ENCODE measurements around the gene AIP.
"Not testable (repeated sequence)": the region's sequence is repeated elsewhere in the genome, so short reads cannot be mapped to it uniquely, and the experiment has no call there.

Gene AIP

GRCh38 chr11:67449116-67449844 is 33.5 kb upstream of the AIP start:
- DNase-seq: peak; percentile 41 to 51

GRCh38 chr11:67450796-67451657 is 31.8 kb upstream of the AIP start:
- DNase-seq: no peak

GRCh38 chr11:67451658-67451976 is 31.2 kb upstream of the AIP start:
- DNase-seq: no peak

- DNase-seq: no peak
Measured at GRCh38 chr11:67452141-67452952, 30.5 kb upstream of the AIP start, which contains the start of gene GPR152. Gene GPR152, minus strand, starts transcription at chr11:67452729. Its CDS starts 5 bp downstream, at chr11:67452724.

- no peak for DNase-seq
Measured at GRCh38 chr11:67453816-67454732, 28.8 kb upstream of the AIP start.

- no peak for DNase-seq
Measured at GRCh38 chr11:67455054-67455453, 27.8 kb upstream of the AIP start, which contains the start of gene CABP4. Gene CABP4, plus strand, starts transcription at chr11:67455354. Its CDS starts 70 bp downstream, at chr11:67455424.

GRCh38 chr11:67456068-67456705 is 26.6 kb upstream of the AIP start:
- DNase-seq: no peak

- no peak for DNase-seq
Measured at GRCh38 chr11:67457453-67457852, 25.4 kb upstream of the AIP start.

- no peak for DNase-seq
Measured at GRCh38 chr11:67458266-67458665, 24.6 kb upstream of the AIP start.

GRCh38 chr11:67463186-67463585 is 19.6 kb upstream of the AIP start:
- no peak for DNase-seq

- peak; percentile 81 to 82 for DNase-seq
Measured at GRCh38 chr11:67463680-67464410, 19.0 kb upstream of the AIP start.

GRCh38 chr11:67464411-67465188 is 18.2 kb upstream of the AIP start:
- peak; percentile 70 to 81 for DNase-seq

GRCh38 chr11:67465189-67465510 is 17.7 kb upstream of the AIP start:
- no peak for DNase-seq

GRCh38 chr11:67465530-67465929 is 17.3 kb upstream of the AIP start:
- not testable (repeated sequence) for DNase-seq

- no peak for DNase-seq
Measured at GRCh38 chr11:67466367-67466766, 16.5 kb upstream of the AIP start.

GRCh38 chr11:67466962-67467771 is 15.7 kb upstream of the AIP start:
- DNase-seq: no peak

GRCh38 chr11:67468056-67468455 is 14.8 kb upstream of the AIP start:
- no peak for DNase-seq

GRCh38 chr11:67468456-67468758 is 14.4 kb upstream of the AIP start:
- DNase-seq: no peak

GRCh38 chr11:67468759-67469507 is 13.9 kb upstream of the AIP start, which contains the start of gene TMEM134:
Gene TMEM134, minus strand, starts transcription at chr11:67469251. Its CDS starts 59 bp downstream, at chr11:67469192.
- DNase-seq: peak; percentile 85 to 92

Measured in inflammatory macrophage treated with lipopolysaccharide for 1 hour (primary cell).